Stomach (tissue), 9 donors: ENCODE measurements around the gene KIFBP. TPM values are rescaled to one million over a fixed set of nuclear protein-coding genes. Genes with fewer than 3 reads are reported as not detected.

Experiments used
- DNase-seq, 2 donors: peaks; one replicate each; pipeline versions ENCODE4 v3.0.0 to v3.0.0-alpha.2; 2013 to 2019
- H3K27ac ChIP-seq, 5 donors: fragments of 200-600 bp in 4 of 5; sonication (generic) in 4 of 5; one replicate each; pipeline ENCODE4 v1.5.1; 2013 to 2019; ENCODE audit warnings: mild to moderate bottlenecking in 1 of 5, moderate library complexity in 1 of 5
- H3K27me3 ChIP-seq, 3 donors: fragments of 200-600 bp; sonication (generic); one replicate each; pipeline ENCODE4 v1.5.1; 2017 to 2019; ENCODE audit warnings: mixed run types in 1 of 3
- H3K36me3 ChIP-seq, 4 donors: fragments of 200-600 bp; sonication (generic); 1 replicate in 3 of 4; 2 replicates in 1 of 4; pipeline ENCODE4 v1.5.1; 2016 to 2019
- H3K4me1 ChIP-seq, 4 donors: fragments of 200-600 bp; sonication (generic); one replicate each; pipeline ENCODE4 v1.5.1; 2016 to 2019
- H3K4me3 ChIP-seq, 4 donors: fragments of 200-600 bp; sonication (generic) in 3 of 4; one replicate each; pipeline ENCODE4 v1.5.1; 2016 to 2019; ENCODE audit warnings: mild to moderate bottlenecking in 1 of 4
- H3K9me3 ChIP-seq, 4 donors: fragments of 200-600 bp; sonication (generic); one replicate each; pipeline ENCODE4 v1.5.1; 2016 to 2019
- EP300 ChIP-seq: sonication (generic); formaldehyde crosslinking; IDR thresholded peaks from one replicate; pipeline ENCODE4 v1.6.1; 2017; ENCODE audit warnings: antibody characterized with exemption
- POLR2A ChIP-seq, 4 donors: fragments of 450-650 bp; IDR thresholded peaks; one replicate each; pipeline ENCODE4 v1.6.1; 2016; ENCODE audit warnings: antibody characterized with exemption in 4 of 4, control low read depth in 2 of 4, mild to moderate bottlenecking in 1 of 4, moderate library complexity in 1 of 4
- POLR2AphosphoS5 ChIP-seq, 3 donors: sonication (generic); formaldehyde crosslinking; IDR thresholded peaks; one replicate each; pipeline ENCODE4 v1.6.1; 2016; ENCODE audit warnings: antibody characterized with exemption in 3 of 3
- WGBS, 5 donors: extraction: QIAGEN DNeasy Blood & Tissue Kit in 3 of 5; methylation state at CpG; one replicate each; pipeline versions ENCODE4 v1.1.5 to v1.1.7; 2013 to 2018; 5-methylcytosine and 5-hydroxymethylcytosine counted together
- intact Hi-C: fragments of 100-400 bp; cut with DNase I; formaldehyde crosslinking; loops from one replicate; pipeline ENCODE4 v1.15.1; 2023; ENCODE audit warnings: low total_unique reads
- polyA plus RNA-seq, 3 donors: library from polyadenylated mRNA; stranded (reverse); fragments of 200-250 nt; gene quantifications; one replicate each; pipeline ENCODE4 v1.2.3, GENCODE V29; 2013
- total RNA-seq, 5 donors: library from RNA; depleted of rRNA; stranded (reverse); fragments of >200 nt; gene quantifications; one replicate each; pipeline versions ENCODE4 v1.1.0 to v1.2.3, GENCODE V29; 2014 to 2016
- TF ChIP-seq, protein P1 (sequence below), 7 experiments: fragments of 450-650 bp in 4 of 7; fragments of 200-600 bp in 3 of 7; sonication (generic) in 3 of 7; IDR thresholded peaks; one replicate each; pipeline ENCODE4 v1.5.1; 2016 to 2019; ENCODE audit warnings: antibody characterized with exemption in 7 of 7, control low read depth in 2 of 7, mild to moderate bottlenecking in 1 of 7
- donor health status: healthy with polysubstance abuse.
- donor health status: Bipolar disorder and iron deficiency.
- donor health status: healthy.

Gene KIFBP
- total and polyA plus RNA-seq, 8 donors = 2.3 to 26.7 (median 15.0) TPM

DNA sequence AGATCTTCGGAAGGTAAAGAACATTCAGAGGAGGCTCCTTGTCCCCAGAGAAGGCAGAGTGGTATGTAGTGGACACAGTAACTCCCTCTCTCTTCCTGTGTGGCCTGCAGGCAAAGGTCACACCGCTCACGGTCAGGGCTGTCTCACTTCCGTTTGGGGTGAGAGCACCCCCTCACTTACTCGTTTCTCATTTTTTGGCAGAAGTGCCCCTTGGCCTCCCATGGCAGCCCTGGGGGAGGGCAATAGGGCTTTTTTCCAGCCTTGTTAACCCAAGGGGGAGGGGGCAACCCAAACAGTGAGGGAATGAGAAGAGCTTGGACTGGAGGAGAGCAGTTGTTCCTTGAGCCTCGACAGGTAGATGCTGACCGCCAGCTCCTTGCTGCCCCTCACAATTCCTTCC, 67.5 kb downstream of the KIFBP start:
- intact Hi-C loops = no loop called here
- H3K27me3 ChIP-seq = no peaks in the 10 kb centered on the region
- no peak for DNase-seq
- no peaks in the 10 kb centered on the region for H3K36me3 ChIP-seq
- H3K4me1 ChIP-seq = peaks cover 0 to 23% (median 3%) of the 10 kb centered on the region in 4 donors
- H3K4me3 ChIP-seq = no peak overlapping the region
- H3K9me3 ChIP-seq = no peaks in the 10 kb centered on the region
- 41 to 62% (median 56%) methylated on average over 6 to 7 of the region's 7 CpGs for WGBS, 5 donors
- TF ChIP-seq POLR2A (IDR thresholded peaks at IDR 0.05) = no peak
- no peak for TF ChIP-seq POLR2AphosphoS5 (IDR thresholded peaks at IDR 0.05)
- TF ChIP-seq EP300 = no peak
- TF ChIP-seq, protein P1, sequence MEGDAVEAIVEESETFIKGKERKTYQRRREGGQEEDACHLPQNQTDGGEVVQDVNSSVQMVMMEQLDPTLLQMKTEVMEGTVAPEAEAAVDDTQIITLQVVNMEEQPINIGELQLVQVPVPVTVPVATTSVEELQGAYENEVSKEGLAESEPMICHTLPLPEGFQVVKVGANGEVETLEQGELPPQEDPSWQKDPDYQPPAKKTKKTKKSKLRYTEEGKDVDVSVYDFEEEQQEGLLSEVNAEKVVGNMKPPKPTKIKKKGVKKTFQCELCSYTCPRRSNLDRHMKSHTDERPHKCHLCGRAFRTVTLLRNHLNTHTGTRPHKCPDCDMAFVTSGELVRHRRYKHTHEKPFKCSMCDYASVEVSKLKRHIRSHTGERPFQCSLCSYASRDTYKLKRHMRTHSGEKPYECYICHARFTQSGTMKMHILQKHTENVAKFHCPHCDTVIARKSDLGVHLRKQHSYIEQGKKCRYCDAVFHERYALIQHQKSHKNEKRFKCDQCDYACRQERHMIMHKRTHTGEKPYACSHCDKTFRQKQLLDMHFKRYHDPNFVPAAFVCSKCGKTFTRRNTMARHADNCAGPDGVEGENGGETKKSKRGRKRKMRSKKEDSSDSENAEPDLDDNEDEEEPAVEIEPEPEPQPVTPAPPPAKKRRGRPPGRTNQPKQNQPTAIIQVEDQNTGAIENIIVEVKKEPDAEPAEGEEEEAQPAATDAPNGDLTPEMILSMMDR (IDR thresholded peaks at IDR 0.05) = no peak
- peak overlapping the region in 4 of 5 donors; percentile 34 to 79 (median 66) for H3K27ac ChIP-seq

DNA sequence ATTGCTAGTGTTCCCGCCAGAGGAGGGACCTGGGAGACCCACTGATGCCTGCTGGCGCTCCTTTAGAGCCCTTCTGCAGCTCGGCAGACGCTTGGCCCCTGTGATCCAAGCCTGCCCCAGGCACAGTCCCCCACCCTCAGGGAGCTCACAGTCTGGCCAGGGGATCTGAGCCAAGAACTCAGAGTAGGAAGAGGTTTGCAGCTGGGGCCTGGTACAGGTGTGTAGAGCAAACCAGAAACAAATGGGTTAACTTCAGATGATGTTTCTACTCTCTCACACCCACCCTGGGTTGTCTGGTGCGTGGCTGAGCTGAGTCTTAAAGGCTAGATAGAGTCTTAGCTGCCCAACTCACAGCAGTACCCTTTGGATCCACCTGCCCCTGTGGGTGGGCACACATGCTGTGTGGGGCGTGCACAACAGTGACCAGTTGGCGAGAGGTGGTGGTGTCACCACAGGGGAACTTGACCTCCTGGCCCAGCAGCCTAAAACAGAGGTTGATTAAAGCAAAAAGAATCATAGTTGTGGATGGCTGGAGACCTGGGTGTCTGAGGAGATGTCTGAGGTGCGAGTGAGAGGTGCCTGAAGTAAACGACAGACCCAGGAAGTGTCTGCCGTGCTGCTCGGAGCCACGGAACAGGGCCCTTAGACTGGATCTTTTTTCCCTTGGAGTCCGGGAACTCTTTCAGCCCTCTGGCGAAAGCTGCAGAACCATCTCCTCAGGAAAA, 68.1 kb downstream of the KIFBP start:
- WGBS, 5 donors = 69 to 81% (median 77%) methylated on average over 11 to 14 of the region's 14 CpGs
- H3K36me3 ChIP-seq = no peaks in the 10 kb centered on the region
- no peak overlapping the region for H3K4me3 ChIP-seq
- H3K9me3 ChIP-seq = no peaks in the 10 kb centered on the region
- intact Hi-C loops = no loop called here
- peaks cover 0 to 26% (median 5%) of the 10 kb centered on the region in 4 donors for H3K4me1 ChIP-seq
- peak overlapping the region in 4 of 5 donors; percentile 34 to 79 (median 66) for H3K27ac ChIP-seq
- no peaks in the 10 kb centered on the region for H3K27me3 ChIP-seq
- TF ChIP-seq POLR2AphosphoS5 (IDR thresholded peaks at IDR 0.05) (no peak), EP300 (no peak), POLR2A (IDR thresholded peaks at IDR 0.05) (no peak)
- TF ChIP-seq, protein P1 (IDR thresholded peaks at IDR 0.05) = no peak
- DNase-seq = no peak

DNA sequence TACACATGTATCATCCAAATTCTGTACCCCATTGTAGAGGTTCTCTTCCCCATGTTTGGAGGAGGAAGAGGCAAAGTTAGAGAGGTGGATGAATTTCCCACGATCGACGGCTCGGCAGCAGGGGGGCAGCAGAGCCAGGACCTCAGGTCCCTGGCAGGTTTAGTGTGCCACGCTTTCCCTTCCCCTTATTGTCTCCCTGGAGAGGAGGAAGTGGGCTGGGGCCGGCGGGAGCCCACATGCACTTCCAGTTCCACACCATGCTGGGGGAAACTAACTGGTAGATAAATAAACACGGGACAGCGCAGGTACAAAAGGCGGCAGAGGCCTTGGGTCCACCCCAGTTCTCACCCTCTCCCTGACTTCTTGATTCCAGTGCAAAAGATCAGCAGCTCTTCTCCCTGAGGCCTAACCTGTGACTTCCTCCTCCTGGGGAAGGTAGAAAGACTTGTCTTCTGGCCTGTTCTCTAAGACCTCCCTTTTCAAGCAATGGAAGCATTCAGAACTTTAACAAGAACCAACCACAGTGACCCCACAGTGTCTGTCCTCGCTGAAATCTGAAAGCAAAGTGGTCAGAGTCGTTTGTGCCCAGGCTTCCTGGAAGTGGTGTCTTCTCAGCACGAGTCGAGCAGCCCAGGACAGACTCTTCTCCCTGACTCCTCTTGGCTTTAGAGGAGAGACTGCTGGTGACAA, 68.8 kb downstream of the KIFBP start:
- TF ChIP-seq, protein P1 (IDR thresholded peaks at IDR 0.05) = no peak
- peak in 1 of 3 donors; percentile 5 for TF ChIP-seq POLR2AphosphoS5 (IDR thresholded peaks at IDR 0.05)
- Histone ChIP-seq H3K4me1 (peaks cover 0 to 33% (median 8%) of the 10 kb centered on the region in 4 donors), H3K9me3 (no peaks in the 10 kb centered on the region), H3K27ac (peak overlapping the region; percentile 34 to 79 (median 63)), H3K27me3 (no peaks in the 10 kb centered on the region), H3K36me3 (no peaks in the 10 kb centered on the region), H3K4me3 (no peak overlapping the region)
- WGBS, 5 donors = 52 to 58% (median 55%) methylated on average over 14 of the region's 14 CpGs
- DNase-seq = peak; percentile 28 to 42
- intact Hi-C loops = no loop called here

DNA sequence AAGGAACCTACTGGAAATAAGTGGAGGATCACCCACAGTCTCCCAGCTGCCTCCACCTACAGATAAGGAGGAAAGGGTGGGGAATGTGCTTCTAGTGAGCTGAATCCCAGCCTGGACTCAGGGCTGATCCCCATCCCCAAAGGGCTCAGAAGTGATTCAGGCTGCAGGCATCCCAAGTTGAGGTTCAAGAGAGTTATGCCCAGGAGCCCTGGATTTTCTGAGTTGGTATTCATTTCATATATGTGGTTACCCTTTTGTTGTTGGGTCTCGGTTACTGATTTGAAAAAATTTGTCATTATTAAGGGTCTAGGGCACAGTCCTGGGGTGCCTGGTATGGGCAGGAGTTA, 69.3 kb downstream of the KIFBP start:
- Histone ChIP-seq H3K27me3 (no peaks in the 10 kb centered on the region), H3K4me3 (no peak overlapping the region), H3K4me1 (peaks cover 0 to 33% (median 8%) of the 10 kb centered on the region in 4 donors), H3K9me3 (no peaks in the 10 kb centered on the region), H3K27ac (peak overlapping the region; percentile 34 to 79 (median 63)), H3K36me3 (no peaks in the 10 kb centered on the region)
- TF ChIP-seq POLR2AphosphoS5 (IDR thresholded peaks at IDR 0.05) = no peak
- TF ChIP-seq, protein P1 (IDR thresholded peaks at IDR 0.05) = no peak
- TF ChIP-seq POLR2A (IDR thresholded peaks at IDR 0.05) = no peak
- no peak for TF ChIP-seq EP300
- intact Hi-C loops = no loop called here
- no peak for DNase-seq
- WGBS, 5 donors = 0% methylated on average over 1 of the region's 1 CpG
